ENCODE measurements around the gene CDC14B. TPM values are rescaled to one million over a fixed set of nuclear protein-coding genes. Genes with fewer than 3 reads are reported as not detected.

Gene CDC14B
- total RNA-seq, 6 donors from 2014 or later: 6.0 to 28.5 (median 12.7) TPM

GRCh38 chr9:96493757-96494156, 125.9 kb downstream of the CDC14B start:
- no peak overlapping the region for H3K4me3 ChIP-seq
- peaks cover 0 to 32% (median 12%) of the 10 kb centered on the region in 4 donors for H3K36me3 ChIP-seq
- H3K27ac ChIP-seq: no peak overlapping the region
- 89% methylated on average over 13 of the region's 13 CpGs for WGBS, 2 donors
- TF ChIP-seq EP300 (IDR thresholded peaks at IDR 0.05): no peak
- TF ChIP-seq POLR2A (IDR thresholded peaks at IDR 0.05): no peak
- TF ChIP-seq POLR2AphosphoS5 (IDR thresholded peaks at IDR 0.05): no peak
- TF ChIP-seq, protein P1, sequence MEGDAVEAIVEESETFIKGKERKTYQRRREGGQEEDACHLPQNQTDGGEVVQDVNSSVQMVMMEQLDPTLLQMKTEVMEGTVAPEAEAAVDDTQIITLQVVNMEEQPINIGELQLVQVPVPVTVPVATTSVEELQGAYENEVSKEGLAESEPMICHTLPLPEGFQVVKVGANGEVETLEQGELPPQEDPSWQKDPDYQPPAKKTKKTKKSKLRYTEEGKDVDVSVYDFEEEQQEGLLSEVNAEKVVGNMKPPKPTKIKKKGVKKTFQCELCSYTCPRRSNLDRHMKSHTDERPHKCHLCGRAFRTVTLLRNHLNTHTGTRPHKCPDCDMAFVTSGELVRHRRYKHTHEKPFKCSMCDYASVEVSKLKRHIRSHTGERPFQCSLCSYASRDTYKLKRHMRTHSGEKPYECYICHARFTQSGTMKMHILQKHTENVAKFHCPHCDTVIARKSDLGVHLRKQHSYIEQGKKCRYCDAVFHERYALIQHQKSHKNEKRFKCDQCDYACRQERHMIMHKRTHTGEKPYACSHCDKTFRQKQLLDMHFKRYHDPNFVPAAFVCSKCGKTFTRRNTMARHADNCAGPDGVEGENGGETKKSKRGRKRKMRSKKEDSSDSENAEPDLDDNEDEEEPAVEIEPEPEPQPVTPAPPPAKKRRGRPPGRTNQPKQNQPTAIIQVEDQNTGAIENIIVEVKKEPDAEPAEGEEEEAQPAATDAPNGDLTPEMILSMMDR (IDR thresholded peaks at IDR 0.05): no peak
- no peak for DNase-seq
- H3K9me3 ChIP-seq: no peaks in the 10 kb centered on the region
- peaks cover 4 to 17% (median 11%) of the 10 kb centered on the region in 4 donors for H3K4me1 ChIP-seq
- ATAC-seq (ENCODE audit: low FRiP score in 2 of 2): no peak
- no peaks in the 10 kb centered on the region for H3K27me3 ChIP-seq

GRCh38 chr9:96492993-96493531, 126.6 kb downstream of the CDC14B start:
- H3K27me3 ChIP-seq: no peaks in the 10 kb centered on the region
- peaks cover 4 to 17% (median 11%) of the 10 kb centered on the region in 4 donors for H3K4me1 ChIP-seq
- no peak overlapping the region for H3K27ac ChIP-seq
- H3K9me3 ChIP-seq: no peaks in the 10 kb centered on the region
- DNase-seq: no peak
- no peak for ATAC-seq (ENCODE audit: low FRiP score in 2 of 2)
- whole genome bisulfite sequencing, 2 donors: 92 to 93% methylated on average over 6 to 12 of the region's 12 CpGs
- TF ChIP-seq POLR2AphosphoS5 (IDR thresholded peaks at IDR 0.05) (no peak), POLR2A (IDR thresholded peaks at IDR 0.05) (no peak), EP300 (IDR thresholded peaks at IDR 0.05) (no peak)
- TF ChIP-seq, protein P1 (IDR thresholded peaks at IDR 0.05): no peak
- no peak overlapping the region for H3K4me3 ChIP-seq
- peaks cover 0 to 38% (median 15%) of the 10 kb centered on the region in 4 donors for H3K36me3 ChIP-seq

- WGBS, 2 donors: 76 to 88% methylated on average over 4 to 17 of the region's 17 CpGs
- DNase-seq (no peak), ATAC-seq (ENCODE audit: low FRiP score in 2 of 2) (peak in 1 of 2 donors; percentile 3)
- TF ChIP-seq EP300 (IDR thresholded peaks at IDR 0.05): no peak
- TF ChIP-seq POLR2AphosphoS5 (IDR thresholded peaks at IDR 0.05): no peak
- TF ChIP-seq, protein P1 (IDR thresholded peaks at IDR 0.05): no peak
- TF ChIP-seq POLR2A (IDR thresholded peaks at IDR 0.05): no peak
- Histone ChIP-seq H3K27ac (peak overlapping the region in 2 of 4 donors; percentile 17 to 33), H3K27me3 (no peaks in the 10 kb centered on the region), H3K4me3 (no peak overlapping the region), H3K36me3 (peaks cover 0 to 43% (median 16%) of the 10 kb centered on the region in 4 donors), H3K4me1 (peaks cover 4 to 17% (median 11%) of the 10 kb centered on the region in 4 donors), H3K9me3 (no peaks in the 10 kb centered on the region)
Measured at GRCh38 chr9:96491880-96492525, 127.6 kb downstream of the CDC14B start.

DNA sequence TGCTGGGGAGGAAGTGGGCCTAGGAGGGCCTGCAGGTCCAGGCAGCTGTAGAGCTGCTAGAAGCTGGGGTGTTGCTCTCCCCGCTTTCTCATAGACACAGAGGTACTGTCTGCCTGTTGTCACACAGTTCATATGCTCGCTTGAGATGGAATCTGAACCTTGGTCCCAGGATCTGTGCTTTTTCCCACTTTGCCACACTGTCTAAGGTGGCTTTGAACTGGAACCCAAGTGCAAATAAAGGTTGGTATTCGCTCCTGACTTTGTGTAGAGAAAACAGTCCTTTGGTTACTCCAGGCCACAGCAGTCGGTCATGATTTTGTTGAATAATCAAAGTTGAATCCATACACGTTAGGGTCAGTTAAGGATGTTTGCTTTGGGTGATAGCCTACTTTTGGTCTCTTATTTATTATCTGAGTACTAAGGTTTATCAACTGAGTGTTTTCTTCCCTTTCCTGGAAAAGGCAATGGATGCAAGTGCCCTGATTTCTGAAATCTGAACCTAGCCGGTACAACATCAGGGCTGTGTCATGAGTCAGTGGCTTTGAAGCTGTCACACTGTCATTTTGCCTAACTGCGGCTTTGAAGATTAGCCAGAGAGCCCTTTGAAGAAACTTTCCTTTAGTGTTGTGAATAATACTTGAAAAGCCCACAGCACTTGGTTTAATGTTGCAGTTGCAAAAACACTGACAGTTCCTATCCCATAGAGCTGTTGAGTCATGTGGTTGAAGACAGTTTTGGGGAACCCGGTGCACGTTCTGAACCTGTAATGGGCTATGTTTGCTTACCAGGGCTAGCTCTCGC, 128.4 kb downstream of the CDC14B start:
- ATAC-seq (ENCODE audit: low FRiP score in 2 of 2) (peak in 1 of 2 donors; percentile 6), DNase-seq (peak in 1 of 2 donors; percentile 28)
- 61 to 72% methylated on average over 10 of the region's 10 CpGs for WGBS, 2 donors

DNA sequence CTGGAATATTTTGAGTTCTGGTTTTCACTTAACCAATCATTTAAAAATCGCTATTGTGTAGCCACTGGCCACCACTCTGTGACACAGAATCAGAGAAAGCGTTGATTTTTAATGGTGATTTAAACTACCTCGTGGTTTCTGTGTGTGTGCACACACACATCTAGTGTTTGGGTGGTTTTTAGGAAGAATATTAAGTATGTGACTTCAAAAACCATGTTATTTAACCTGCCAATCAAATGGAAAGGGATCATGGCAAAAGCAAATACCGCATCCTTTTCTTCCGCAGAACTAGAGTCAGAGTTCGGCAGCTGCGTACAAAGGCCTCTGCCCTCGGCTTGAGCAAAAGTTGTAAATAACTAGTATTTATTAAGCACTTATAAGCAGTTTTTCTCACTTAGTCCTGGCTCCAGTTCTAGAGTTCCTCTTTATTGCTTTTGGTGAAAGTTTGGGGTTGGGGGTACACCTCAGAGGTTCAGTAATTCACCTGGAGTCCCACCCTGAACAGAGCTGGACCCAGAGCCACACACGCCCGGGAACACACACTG, 129.0 kb downstream of the CDC14B start:
- Histone ChIP-seq H3K27me3 (no peaks in the 10 kb centered on the region), H3K4me1 (peaks cover 4 to 25% (median 15%) of the 10 kb centered on the region in 4 donors), H3K9me3 (no peaks in the 10 kb centered on the region), H3K36me3 (peaks cover 0 to 45% (median 16%) of the 10 kb centered on the region in 4 donors), H3K4me3 (no peak overlapping the region), H3K27ac (no peak overlapping the region)
- WGBS, 2 donors: 92 to 94% methylated on average over 10 of the region's 10 CpGs
- TF ChIP-seq, protein P1 (IDR thresholded peaks at IDR 0.05): no peak
- TF ChIP-seq POLR2A (IDR thresholded peaks at IDR 0.05): no peak
- TF ChIP-seq POLR2AphosphoS5 (IDR thresholded peaks at IDR 0.05): no peak
- TF ChIP-seq EP300 (IDR thresholded peaks at IDR 0.05): no peak
- no peak for ATAC-seq (ENCODE audit: low FRiP score in 2 of 2)
- DNase-seq: no peak

More for the DNA sequence above, 128.4 kb downstream of the CDC14B start:
- peaks cover 4 to 22% (median 16%) of the 10 kb centered on the region in 4 donors for H3K4me1 ChIP-seq
- H3K27me3 ChIP-seq: no peaks in the 10 kb centered on the region
- H3K27ac ChIP-seq: no peak overlapping the region
- no peak for TF ChIP-seq EP300 (IDR thresholded peaks at IDR 0.05)
- TF ChIP-seq POLR2AphosphoS5 (IDR thresholded peaks at IDR 0.05): peak in 1 of 2 donors; percentile 14
- no peak overlapping the region for H3K4me3 ChIP-seq
- H3K9me3 ChIP-seq: no peaks in the 10 kb centered on the region
- peaks cover 0 to 43% (median 16%) of the 10 kb centered on the region in 4 donors for H3K36me3 ChIP-seq

Data from upper lobe of left lung (tissue), 6 donors.